HEK293 (cell line): Measurements from ENCODE around the gene FOXC1.

ENCODE experiments used
- ZFP3 ChIP-seq: fragments of 450-650 bp; formaldehyde crosslinking; IDR thresholded peaks from 2 replicates; pipeline ENCODE4 v1.5.1; 2016; ENCODE audit warnings: low read depth, missing biosample characterization, missing genetic modification characterization
- ZNF16 ChIP-seq: fragments of 450-650 bp; formaldehyde crosslinking; IDR thresholded peaks from 2 replicates; pipeline ENCODE4 v1.5.1; 2016; ENCODE audit warnings: low read depth, missing biosample characterization, missing genetic modification characterization
- ZNF561 ChIP-seq: fragments of 450-650 bp; IDR thresholded peaks from 2 replicates; pipeline ENCODE4 v1.5.1; 2018; ENCODE audit warnings: missing biosample characterization, missing genetic modification characterization, borderline replicate concordance
- ZNF585B ChIP-seq: fragments of 450-650 bp; formaldehyde crosslinking; IDR thresholded peaks from 2 replicates; pipeline ENCODE4 v1.5.1; 2016; ENCODE audit warnings: missing biosample characterization, missing genetic modification characterization
- TF ChIP-seq, protein P1 (sequence below): fragments of 450-650 bp; formaldehyde crosslinking; IDR thresholded peaks from 2 replicates; pipeline ENCODE4 v1.5.1; 2016; ENCODE audit warnings: missing biosample characterization, missing genetic modification characterization
- TF ChIP-seq, protein P2 (sequence below): fragments of 450-650 bp; formaldehyde crosslinking; IDR thresholded peaks from 2 replicates; pipeline ENCODE4 v1.5.1; 2017; ENCODE audit warnings: missing biosample characterization, mild to moderate bottlenecking, missing genetic modification characterization, moderate library complexity
- TF ChIP-seq, protein P3 (sequence below): fragments of 450-650 bp; formaldehyde crosslinking; IDR thresholded peaks from 2 replicates; pipeline ENCODE4 v1.5.1; 2016; ENCODE audit warnings: missing biosample characterization, missing genetic modification characterization
- TF ChIP-seq, protein P4 (sequence below): fragments of 450-650 bp; formaldehyde crosslinking; IDR thresholded peaks from 2 replicates; pipeline ENCODE4 v1.5.1; 2016; ENCODE audit warnings: missing biosample characterization, missing genetic modification characterization
- TF ChIP-seq, protein P5 (sequence below): sonication (generic); formaldehyde crosslinking; IDR thresholded peaks from 2 replicates; pipeline ENCODE4 v1.8.1; 2022; ENCODE audit warnings: mild to moderate bottlenecking, moderate library complexity, missing genetic modification reagents

DNA sequence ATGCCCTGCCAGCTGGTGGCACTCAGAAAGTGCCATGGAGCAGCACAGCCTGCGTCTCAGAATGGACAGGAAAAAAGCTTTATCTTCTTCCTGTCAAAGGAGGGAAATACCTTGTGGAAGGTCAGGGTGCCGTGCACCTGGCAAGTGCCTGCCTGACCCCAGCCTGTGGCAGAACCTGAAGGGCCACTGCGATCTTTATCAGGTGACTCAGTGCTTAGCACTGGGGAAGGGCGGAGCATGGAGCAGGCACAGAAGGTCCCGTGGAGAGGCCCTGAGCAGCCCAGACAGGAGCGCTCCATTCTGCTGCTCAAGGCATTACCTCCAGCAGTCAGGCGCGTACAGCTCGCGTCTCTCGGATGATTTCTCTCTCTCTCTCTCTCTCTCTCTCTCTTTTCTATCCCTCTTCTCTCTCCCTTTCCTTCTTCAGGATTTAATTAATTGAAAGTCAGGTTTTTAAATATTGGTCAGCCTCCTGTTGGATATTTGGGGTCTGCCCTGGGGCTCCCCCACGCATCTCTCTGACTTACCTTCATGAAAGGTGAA lies 31.7 kb downstream of the FOXC1 start:
- TF ChIP-seq, protein P1, sequence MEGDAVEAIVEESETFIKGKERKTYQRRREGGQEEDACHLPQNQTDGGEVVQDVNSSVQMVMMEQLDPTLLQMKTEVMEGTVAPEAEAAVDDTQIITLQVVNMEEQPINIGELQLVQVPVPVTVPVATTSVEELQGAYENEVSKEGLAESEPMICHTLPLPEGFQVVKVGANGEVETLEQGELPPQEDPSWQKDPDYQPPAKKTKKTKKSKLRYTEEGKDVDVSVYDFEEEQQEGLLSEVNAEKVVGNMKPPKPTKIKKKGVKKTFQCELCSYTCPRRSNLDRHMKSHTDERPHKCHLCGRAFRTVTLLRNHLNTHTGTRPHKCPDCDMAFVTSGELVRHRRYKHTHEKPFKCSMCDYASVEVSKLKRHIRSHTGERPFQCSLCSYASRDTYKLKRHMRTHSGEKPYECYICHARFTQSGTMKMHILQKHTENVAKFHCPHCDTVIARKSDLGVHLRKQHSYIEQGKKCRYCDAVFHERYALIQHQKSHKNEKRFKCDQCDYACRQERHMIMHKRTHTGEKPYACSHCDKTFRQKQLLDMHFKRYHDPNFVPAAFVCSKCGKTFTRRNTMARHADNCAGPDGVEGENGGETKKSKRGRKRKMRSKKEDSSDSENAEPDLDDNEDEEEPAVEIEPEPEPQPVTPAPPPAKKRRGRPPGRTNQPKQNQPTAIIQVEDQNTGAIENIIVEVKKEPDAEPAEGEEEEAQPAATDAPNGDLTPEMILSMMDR (tag by site-specific recombination) = no peak
- TF ChIP-seq, protein P2, sequence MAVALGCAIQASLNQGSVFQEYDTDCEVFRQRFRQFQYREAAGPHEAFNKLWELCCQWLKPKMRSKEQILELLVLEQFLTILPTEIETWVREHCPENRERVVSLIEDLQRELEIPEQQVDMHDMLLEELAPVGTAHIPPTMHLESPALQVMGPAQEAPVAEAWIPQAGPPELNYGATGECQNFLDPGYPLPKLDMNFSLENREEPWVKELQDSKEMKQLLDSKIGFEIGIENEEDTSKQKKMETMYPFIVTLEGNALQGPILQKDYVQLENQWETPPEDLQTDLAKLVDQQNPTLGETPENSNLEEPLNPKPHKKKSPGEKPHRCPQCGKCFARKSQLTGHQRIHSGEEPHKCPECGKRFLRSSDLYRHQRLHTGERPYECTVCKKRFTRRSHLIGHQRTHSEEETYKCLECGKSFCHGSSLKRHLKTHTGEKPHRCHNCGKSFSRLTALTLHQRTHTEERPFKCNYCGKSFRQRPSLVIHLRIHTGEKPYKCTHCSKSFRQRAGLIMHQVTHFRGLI (tag by site-specific recombination) = no peak
- TF ChIP-seq ZNF16 (no peak), ZFP3 (tag by site-specific recombination) (no peak), ZNF585B (tag by site-specific recombination) (no peak), ZNF561 (no peak)
- TF ChIP-seq, protein P3, sequence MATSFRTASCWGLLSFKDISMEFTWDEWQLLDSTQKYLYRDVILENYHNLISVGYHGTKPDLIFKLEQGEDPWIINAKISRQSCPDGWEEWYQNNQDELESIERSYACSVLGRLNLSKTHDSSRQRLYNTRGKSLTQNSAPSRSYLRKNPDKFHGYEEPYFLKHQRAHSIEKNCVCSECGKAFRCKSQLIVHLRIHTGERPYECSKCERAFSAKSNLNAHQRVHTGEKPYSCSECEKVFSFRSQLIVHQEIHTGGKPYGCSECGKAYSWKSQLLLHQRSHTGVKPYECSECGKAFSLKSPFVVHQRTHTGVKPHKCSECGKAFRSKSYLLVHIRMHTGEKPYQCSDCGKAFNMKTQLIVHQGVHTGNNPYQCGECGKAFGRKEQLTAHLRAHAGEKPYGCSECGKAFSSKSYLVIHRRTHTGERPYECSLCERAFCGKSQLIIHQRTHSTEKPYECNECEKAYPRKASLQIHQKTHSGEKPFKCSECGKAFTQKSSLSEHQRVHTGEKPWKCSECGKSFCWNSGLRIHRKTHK (tag by site-specific recombination) = no peak
- TF ChIP-seq, protein P4, sequence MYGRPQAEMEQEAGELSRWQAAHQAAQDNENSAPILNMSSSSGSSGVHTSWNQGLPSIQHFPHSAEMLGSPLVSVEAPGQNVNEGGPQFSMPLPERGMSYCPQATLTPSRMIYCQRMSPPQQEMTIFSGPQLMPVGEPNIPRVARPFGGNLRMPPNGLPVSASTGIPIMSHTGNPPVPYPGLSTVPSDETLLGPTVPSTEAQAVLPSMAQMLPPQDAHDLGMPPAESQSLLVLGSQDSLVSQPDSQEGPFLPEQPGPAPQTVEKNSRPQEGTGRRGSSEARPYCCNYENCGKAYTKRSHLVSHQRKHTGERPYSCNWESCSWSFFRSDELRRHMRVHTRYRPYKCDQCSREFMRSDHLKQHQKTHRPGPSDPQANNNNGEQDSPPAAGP (tag by site-specific recombination) = no peak
- TF ChIP-seq, protein P5, sequence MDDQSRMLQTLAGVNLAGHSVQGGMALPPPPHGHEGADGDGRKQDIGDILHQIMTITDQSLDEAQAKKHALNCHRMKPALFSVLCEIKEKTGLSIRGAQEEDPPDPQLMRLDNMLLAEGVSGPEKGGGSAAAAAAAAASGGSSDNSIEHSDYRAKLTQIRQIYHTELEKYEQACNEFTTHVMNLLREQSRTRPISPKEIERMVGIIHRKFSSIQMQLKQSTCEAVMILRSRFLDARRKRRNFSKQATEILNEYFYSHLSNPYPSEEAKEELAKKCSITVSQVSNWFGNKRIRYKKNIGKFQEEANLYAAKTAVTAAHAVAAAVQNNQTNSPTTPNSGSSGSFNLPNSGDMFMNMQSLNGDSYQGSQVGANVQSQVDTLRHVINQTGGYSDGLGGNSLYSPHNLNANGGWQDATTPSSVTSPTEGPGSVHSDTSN (CRISPR knock-in tag) = no peak
